ENCODE results near the gene POLL.

DNA sequence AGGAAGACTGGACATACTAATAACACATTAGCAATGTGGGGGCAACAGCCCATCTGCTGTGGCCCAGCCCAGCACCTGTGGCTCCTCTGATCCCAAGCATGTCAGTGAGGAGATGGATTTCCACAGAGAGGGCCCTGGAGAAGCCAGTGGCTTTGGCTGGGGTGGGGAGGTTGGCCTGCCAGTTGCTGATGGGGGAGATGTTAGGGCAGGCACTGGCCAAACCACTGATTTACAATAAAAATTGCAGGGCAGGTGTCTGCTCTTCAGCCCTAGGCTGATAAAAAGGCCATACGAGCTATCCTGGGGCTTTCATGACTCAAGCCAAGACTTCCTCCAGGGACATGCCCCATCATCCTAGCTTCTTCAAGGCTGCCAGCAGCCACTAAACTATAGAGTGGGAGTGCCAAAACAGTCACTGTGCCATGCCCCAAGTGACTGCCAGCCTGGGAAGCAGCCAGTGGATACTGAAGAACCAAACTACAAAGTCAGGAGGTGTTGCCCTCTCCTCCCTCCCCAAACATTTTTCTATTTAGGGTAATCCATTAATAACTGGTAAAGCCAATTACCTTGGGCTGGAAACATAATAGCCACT lies 37.9 kb upstream of the POLL start:
- no peak for TF ChIP-seq EZH2 (IDR thresholded peaks at IDR 0.05)
- no peak for TF ChIP-seq POLR2AphosphoS5 (IDR thresholded peaks at IDR 0.05; ENCODE audit: borderline replicate concordance, low read depth, low read length)
